GM12864 (cell line): ENCODE data around the gene ETV6.

Source experiments
- DNase-seq: peaks from one replicate; pipeline ENCODE4 v3.0.0-alpha.2; 2011; ENCODE audit warnings: low read depth
- H3K4me3 ChIP-seq: 2 replicates; pipeline ENCODE4 v1.5.1; 2011; ENCODE audit warnings: mild to moderate bottlenecking, low read depth, low read length, control low read depth
- TF ChIP-seq, protein P1 (sequence below): IDR thresholded peaks from 2 replicates; pipeline ENCODE4 v1.5.1; 2011; ENCODE audit warnings: low read depth, mild to moderate bottlenecking, moderate library complexity, low read length, control low read depth, inconsistent platforms; ENCODE audit errors: missing control alignments

Gene ETV6

DNA sequence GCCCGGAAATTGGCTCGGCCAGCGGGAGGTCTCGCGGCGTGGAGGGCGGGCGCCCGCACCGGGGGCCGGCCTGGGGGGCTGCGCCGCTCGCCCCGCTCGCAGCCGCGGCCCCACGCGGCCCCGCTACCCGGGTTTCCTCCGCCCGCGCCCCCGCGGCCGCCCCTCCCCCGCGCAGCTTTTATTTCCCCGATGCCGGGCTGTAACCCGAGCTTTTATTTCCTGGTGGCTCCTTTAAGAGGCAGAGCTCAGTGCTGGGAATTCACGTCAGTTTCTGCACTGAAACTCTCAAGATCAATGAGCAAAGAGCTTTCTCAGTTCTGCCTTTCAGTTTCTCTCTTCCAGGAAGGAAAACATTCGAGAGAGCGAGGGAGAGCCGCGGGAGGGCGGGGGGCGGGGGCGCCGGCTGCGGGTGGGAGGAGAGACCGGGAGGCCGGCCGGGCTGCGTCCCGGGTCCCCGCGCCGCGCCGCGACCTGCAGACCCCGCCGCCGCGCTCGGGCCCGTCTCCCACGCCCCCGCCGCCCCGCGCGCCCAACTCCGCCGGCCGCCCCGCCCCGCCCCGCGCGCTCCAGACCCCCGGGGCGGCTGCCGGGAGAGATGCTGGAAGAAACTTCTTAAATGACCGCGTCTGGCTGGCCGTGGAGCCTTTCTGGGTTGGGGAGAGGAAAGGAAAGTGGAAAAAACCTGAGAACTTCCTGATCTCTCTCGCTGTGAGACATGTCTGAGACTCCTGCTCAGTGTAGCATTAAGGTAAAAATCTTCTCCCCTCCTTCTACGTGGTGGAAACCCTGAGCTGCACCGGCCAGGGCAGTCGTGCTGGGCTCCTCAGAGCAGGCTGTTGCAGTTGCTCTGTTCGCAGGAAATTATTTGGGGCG, at the start of gene ETV6:
TSS of gene ETV6 (plus strand) at position 262 of the 873 bp plus-strand sequence. CDS start at position 716, 454 bp downstream.
- TF ChIP-seq, protein P1, sequence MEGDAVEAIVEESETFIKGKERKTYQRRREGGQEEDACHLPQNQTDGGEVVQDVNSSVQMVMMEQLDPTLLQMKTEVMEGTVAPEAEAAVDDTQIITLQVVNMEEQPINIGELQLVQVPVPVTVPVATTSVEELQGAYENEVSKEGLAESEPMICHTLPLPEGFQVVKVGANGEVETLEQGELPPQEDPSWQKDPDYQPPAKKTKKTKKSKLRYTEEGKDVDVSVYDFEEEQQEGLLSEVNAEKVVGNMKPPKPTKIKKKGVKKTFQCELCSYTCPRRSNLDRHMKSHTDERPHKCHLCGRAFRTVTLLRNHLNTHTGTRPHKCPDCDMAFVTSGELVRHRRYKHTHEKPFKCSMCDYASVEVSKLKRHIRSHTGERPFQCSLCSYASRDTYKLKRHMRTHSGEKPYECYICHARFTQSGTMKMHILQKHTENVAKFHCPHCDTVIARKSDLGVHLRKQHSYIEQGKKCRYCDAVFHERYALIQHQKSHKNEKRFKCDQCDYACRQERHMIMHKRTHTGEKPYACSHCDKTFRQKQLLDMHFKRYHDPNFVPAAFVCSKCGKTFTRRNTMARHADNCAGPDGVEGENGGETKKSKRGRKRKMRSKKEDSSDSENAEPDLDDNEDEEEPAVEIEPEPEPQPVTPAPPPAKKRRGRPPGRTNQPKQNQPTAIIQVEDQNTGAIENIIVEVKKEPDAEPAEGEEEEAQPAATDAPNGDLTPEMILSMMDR, result no peak
- peak; percentile 94 for DNase-seq
- H3K4me3 ChIP-seq, result peak within 1 kb of the TSS; percentile 62

DNA sequence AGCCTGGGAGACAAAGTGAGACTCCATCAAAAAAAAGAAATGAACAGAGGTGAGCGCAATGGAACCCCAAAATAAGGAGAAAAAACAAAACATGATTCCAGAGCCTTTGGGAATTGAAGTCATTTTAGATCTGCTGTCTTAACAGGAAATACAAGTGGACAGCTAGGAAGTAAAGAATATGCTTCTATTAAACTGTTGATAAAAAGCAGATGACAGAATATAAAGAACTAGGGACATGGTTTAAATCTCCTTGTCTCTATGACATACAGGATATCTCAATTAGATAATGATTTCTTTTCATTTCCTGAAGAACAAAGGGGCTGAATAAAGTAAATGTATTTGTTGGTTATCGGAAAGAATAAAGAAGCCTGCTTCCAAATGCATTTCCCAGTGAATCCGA, 49.3 kb upstream of the ETV6 start:
- TF ChIP-seq, protein P1, result no peak
- no peak for DNase-seq
- no peak overlapping the region for H3K4me3 ChIP-seq

DNA sequence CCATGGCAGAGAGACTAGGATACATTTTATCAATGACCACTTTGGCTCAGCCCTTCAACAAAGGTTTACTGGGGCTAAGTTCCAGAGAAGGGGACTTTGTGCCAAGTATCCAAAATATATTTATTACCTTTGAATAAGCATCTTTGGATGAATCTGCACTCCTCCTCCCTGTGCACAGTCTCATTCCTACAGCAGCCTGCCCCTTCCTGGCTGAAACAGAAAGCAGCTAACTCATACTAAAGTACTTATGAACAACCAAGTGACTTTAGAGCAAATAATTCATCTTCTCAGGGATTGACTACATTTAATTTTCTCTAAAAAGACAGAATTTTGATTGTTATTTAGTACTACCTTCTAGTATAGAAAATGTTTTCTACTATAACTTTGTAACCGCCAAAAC, 47.8 kb upstream of the ETV6 start:
- TF ChIP-seq, protein P1, result no peak
- no peak for DNase-seq
- no peak overlapping the region for H3K4me3 ChIP-seq

DNA sequence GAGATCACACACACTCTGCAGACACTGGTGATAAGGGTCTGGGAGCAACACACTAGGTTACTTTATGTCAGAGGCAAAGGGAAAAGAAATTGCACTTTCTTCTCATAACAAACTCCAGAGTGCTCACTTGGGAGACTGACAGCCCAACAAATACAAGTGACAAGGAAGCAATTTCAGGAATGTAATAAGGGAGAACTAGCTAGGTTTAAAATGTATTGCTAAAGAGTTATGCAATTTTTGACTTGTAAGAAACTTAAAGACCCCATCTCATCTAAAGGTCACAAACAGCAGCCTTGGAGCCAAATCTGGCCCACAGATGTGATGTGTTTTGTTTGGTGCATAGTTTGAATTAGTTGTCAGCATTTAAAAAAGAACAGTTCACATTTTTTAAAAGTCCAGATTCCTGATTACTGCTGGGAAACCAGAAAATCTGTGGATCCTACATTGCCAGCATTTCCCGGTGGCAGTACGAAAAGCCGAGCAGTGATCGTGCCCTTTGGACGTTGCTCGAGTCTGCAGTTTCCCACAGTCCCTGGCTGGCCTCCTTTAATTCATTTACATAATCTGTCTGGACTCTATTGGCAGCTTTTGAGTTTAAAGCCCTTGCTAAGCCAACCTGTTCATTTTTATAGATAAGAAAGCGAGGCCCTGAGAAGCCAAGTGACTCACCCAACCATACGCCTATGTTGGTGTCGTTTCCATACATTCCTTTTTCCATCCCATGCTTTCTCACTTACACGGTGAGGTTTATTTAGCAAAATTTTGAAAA, 42.0 kb upstream of the ETV6 start:
- DNase-seq, result no peak
- no peak overlapping the region for H3K4me3 ChIP-seq
- TF ChIP-seq, protein P1, result no peak

DNA sequence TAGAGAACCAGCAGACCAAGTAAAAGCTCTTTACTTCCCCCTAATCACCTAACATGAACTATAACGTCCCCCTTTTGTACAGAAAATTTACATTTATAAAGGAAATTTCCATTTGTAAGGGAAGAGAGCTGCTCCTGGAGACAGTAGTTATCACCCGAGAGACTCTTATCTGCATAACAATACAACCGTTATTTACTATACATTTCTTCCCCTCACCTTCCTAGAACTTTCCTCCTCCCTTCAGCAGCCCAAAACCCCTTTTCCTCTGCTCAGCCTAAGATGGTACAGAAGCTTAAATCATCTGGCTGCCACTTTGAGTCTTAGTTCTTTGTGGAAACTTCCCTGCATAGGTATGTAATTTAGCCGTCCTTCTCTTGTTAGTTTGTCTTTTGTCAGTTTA, 40.4 kb upstream of the ETV6 start:
- TF ChIP-seq, protein P1, result no peak
- DNase-seq, result no peak
- H3K4me3 ChIP-seq, result no peak overlapping the region

DNA sequence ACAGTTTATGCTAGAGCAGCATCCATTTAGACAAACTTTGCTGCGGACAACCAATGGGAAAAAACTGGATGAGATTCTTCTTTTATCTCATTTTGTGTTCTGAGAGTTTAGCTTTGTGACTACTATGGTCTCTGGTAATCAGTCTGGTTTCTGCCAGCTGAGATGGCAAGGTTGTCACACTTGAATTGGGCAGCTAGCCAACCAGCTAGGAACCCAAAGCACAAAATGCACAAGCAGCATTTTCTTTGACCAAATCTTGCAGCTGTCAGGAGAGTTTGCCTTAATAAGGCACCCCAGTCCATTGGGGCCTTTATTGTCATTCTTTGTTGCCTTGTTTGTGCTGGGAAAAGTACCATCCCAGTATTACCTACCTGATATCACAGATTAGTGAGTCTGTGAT, 34.0 kb upstream of the ETV6 start:
- DNase-seq, result no peak

More for the DNA sequence above, 34.0 kb upstream of the ETV6 start:
- H3K4me3 ChIP-seq, result no peak overlapping the region
- TF ChIP-seq, protein P1, result no peak
